Breast epithelium (tissue), 4 donors: ENCODE measurements around the gene OSBPL6. TPM values are rescaled to one million over a fixed set of nuclear protein-coding genes. Genes with fewer than 3 reads are reported as not detected.

Experiments
- DNase-seq, 2 donors: peaks; one replicate each; pipeline ENCODE4 v3.0.0-alpha.2; 2019; ENCODE audit warnings: low spot score in 2 of 2
- H3K27ac ChIP-seq, 2 donors: fragments of 200-600 bp; sonication (generic) in 1 of 2; one replicate each; pipeline ENCODE4 v1.5.1; 2016 to 2019; ENCODE audit warnings: mild to moderate bottlenecking in 1 of 2
- H3K27me3 ChIP-seq, 2 donors: fragments of 200-600 bp; sonication (generic) in 1 of 2; one replicate each; pipeline versions ENCODE4 v1.5.1 to v1.6.0; 2017 to 2019; ENCODE audit warnings: control low read depth in 1 of 2, mild to moderate bottlenecking in 1 of 2
- H3K36me3 ChIP-seq: fragments of 200-600 bp; one replicate; pipeline ENCODE4 v1.5.1; 2019
- H3K4me1 ChIP-seq, 2 donors: fragments of 200-600 bp; sonication (generic); one replicate each; pipeline ENCODE4 v1.5.1; 2016 to 2019; ENCODE audit warnings: control low read depth in 1 of 2
- H3K4me3 ChIP-seq, 3 donors: fragments of 200-600 bp; sonication (generic); 1 replicate in 2 of 3; 2 replicates in 1 of 3; pipeline ENCODE4 v1.5.1; 2016 to 2019; ENCODE audit warnings: mild to moderate bottlenecking in 3 of 3, moderate library complexity in 2 of 3
- H3K9me3 ChIP-seq, 2 donors: fragments of 200-600 bp; sonication (generic) in 1 of 2; one replicate each; pipeline ENCODE4 v1.5.1; 2016 to 2019; ENCODE audit warnings: control low read depth in 1 of 2
- CTCF ChIP-seq, 3 donors: fragments of 450-650 bp; IDR thresholded peaks; one replicate each; pipeline ENCODE4 v1.5.1; 2016 to 2017; ENCODE audit warnings: antibody characterized with exemption in 3 of 3, mild to moderate bottlenecking in 3 of 3, moderate library complexity in 3 of 3
- POLR2A ChIP-seq: fragments of 450-650 bp; IDR thresholded peaks from one replicate; pipeline ENCODE4 v1.6.1; 2016; ENCODE audit warnings: antibody characterized with exemption, mild to moderate bottlenecking, moderate library complexity
- POLR2AphosphoS5 ChIP-seq, 3 donors: sonication (generic); formaldehyde crosslinking; IDR thresholded peaks; one replicate each; pipeline ENCODE4 v1.6.1; 2017; ENCODE audit warnings: antibody characterized with exemption in 3 of 3
- intact Hi-C: fragments of 100-400 bp; cut with DNase I; formaldehyde crosslinking; loops from one replicate; pipeline ENCODE4 v1.15.1; 2023; ENCODE audit warnings: low total_unique reads
- total RNA-seq, 3 donors: library from RNA; depleted of rRNA; stranded (reverse); fragments of >200 nt; gene quantifications; one replicate each; pipeline ENCODE4 v1.1.0, GENCODE V29; 2016

OSBPL6 gene
- total RNA-seq, 3 donors from 2014 or later, result 1.3 to 4.8 (median 1.8) TPM

GRCh38 chr2:178229927-178230326 lies 35.6 kb downstream of the OSBPL6 start:
- Histone ChIP-seq H3K9me3 (no peaks in the 10 kb centered on the region), H3K36me3 (no peaks in the 10 kb centered on the region), H3K27ac (no peak overlapping the region), H3K4me3 (no peak overlapping the region), H3K27me3 (no peaks in the 10 kb centered on the region), H3K4me1 (no peaks in the 10 kb centered on the region)
- intact Hi-C loops, result no loop called here
- no peak for DNase-seq
- TF ChIP-seq CTCF (IDR thresholded peaks at IDR 0.05) (no peak), POLR2AphosphoS5 (IDR thresholded peaks at IDR 0.05) (no peak), POLR2A (no peak)

GRCh38 chr2:178230396-178230795 lies 36.1 kb downstream of the OSBPL6 start:
- Histone ChIP-seq H3K9me3 (no peaks in the 10 kb centered on the region), H3K4me1 (no peaks in the 10 kb centered on the region), H3K27me3 (no peaks in the 10 kb centered on the region), H3K27ac (no peak overlapping the region), H3K36me3 (no peaks in the 10 kb centered on the region), H3K4me3 (no peak overlapping the region)
- no peak for DNase-seq
- intact Hi-C loops, result no loop called here
- TF ChIP-seq POLR2AphosphoS5 (IDR thresholded peaks at IDR 0.05) (no peak), CTCF (IDR thresholded peaks at IDR 0.05) (no peak), POLR2A (no peak)

- no peaks in the 10 kb centered on the region for H3K4me1 ChIP-seq
- H3K4me3 ChIP-seq, result no peak overlapping the region
- H3K27ac ChIP-seq, result no peak overlapping the region
- no peaks in the 10 kb centered on the region for H3K27me3 ChIP-seq
- TF ChIP-seq POLR2AphosphoS5 (IDR thresholded peaks at IDR 0.05), result no peak
- no peak for TF ChIP-seq POLR2A
- TF ChIP-seq CTCF (IDR thresholded peaks at IDR 0.05), result no peak
- intact Hi-C loops, result no loop called here
- no peaks in the 10 kb centered on the region for H3K36me3 ChIP-seq
- no peak for DNase-seq
- no peaks in the 10 kb centered on the region for H3K9me3 ChIP-seq
Measured at GRCh38 chr2:178233428-178233827, 39.1 kb downstream of the OSBPL6 start.

GRCh38 chr2:178234648-178235047 lies 40.3 kb downstream of the OSBPL6 start:
- no peak overlapping the region for H3K27ac ChIP-seq
- no peak for DNase-seq
- intact Hi-C loops, result no loop called here
- no peaks in the 10 kb centered on the region for H3K27me3 ChIP-seq
- no peak overlapping the region for H3K4me3 ChIP-seq
- no peaks in the 10 kb centered on the region for H3K36me3 ChIP-seq
- H3K4me1 ChIP-seq, result no peaks in the 10 kb centered on the region
- no peaks in the 10 kb centered on the region for H3K9me3 ChIP-seq
- no peak for TF ChIP-seq CTCF (IDR thresholded peaks at IDR 0.05)
- TF ChIP-seq POLR2A, result no peak
- TF ChIP-seq POLR2AphosphoS5 (IDR thresholded peaks at IDR 0.05), result no peak

GRCh38 chr2:178237488-178238153 lies 43.3 kb downstream of the OSBPL6 start:
- Histone ChIP-seq H3K9me3 (no peaks in the 10 kb centered on the region), H3K36me3 (no peaks in the 10 kb centered on the region), H3K27ac (no peak overlapping the region), H3K4me3 (no peak overlapping the region), H3K4me1 (no peaks in the 10 kb centered on the region), H3K27me3 (no peaks in the 10 kb centered on the region)
- TF ChIP-seq POLR2A (no peak), POLR2AphosphoS5 (IDR thresholded peaks at IDR 0.05) (no peak), CTCF (IDR thresholded peaks at IDR 0.05) (no peak)
- no peak for DNase-seq
- intact Hi-C loops, result no loop called here
